ENCODE data around the gene SYT12. TPM values are rescaled to one million over a fixed set of nuclear protein-coding genes. Genes with fewer than 3 reads are reported as not detected.

SYT12 gene
- polyA plus RNA-seq, 1 donor from 2014 or later, result 2.3 TPM

DNA sequence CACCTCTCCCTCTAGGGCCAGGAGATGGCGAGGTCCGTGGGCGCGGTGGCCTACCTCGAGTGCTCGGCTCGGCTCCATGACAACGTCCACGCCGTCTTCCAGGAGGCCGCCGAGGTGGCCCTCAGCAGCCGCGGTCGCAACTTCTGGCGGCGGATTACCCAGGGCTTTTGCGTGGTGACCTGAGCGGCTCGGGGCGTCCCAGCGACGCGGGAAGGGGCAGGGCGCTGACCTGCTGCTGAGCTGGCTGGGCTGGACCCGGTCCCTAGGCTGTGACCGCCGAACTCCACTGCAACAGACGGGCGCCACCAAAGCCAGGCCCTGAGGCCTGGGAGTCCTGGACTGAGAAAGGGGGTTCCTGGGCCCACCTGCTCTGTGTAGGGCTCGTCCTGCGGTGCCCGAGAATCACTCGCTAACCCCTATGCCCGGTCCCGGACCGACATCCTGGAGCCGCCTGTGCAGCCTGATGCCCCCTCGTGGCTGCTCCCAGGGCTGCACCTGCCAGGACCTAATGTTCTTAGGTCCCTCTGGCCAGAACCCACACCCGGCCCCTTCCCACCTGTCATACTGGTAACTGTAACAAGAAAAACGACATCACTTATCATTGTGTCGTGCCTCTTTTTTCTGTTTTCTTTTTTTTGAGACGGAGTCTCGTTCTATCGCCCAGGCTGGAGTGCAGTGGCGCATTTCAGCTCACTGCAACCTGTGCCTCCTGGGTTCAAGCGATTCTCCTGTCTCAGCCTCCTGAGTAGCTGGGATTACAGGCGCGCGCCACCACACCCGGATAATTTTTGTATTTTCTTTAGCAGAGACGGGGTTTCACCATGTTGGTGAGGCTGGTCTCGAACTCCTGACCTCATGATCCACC lies 48.7 kb downstream of the SYT12 start:
- Histone ChIP-seq H3K27ac (ENCODE audit: low read length) (no peak overlapping the region), H3K9me3 (ENCODE audit: low read length) (no peaks in the 10 kb centered on the region), H4K20me1 (ENCODE audit: insufficient read depth) (no peaks in the 10 kb centered on the region), H3K4me3 (ENCODE audit: low read length) (no peak overlapping the region), H3K9me2 (ENCODE audit: insufficient read depth, low read length) (no peaks in the 10 kb centered on the region), H3K4me2 (ENCODE audit: low read length) (no peak overlapping the region), H3K27me3 (ENCODE audit: insufficient read depth, low read depth, low read length) (no peaks in the 10 kb centered on the region), H3K79me2 (replicated peaks; ENCODE audit: insufficient read depth, low read length) (no peaks in the 10 kb centered on the region), H3K9ac (ENCODE audit: low read length) (no peak overlapping the region), H3K36me3 (ENCODE audit: insufficient read depth, low read length) (no peaks in the 10 kb centered on the region), H3F3A (ENCODE audit: insufficient read depth, low read length, poor library complexity, severe bottlenecking) (no peaks in the 10 kb centered on the region), H2AFZ (ENCODE audit: low read depth, low read length) (no peak overlapping the region)
- TF ChIP-seq, protein P1, sequence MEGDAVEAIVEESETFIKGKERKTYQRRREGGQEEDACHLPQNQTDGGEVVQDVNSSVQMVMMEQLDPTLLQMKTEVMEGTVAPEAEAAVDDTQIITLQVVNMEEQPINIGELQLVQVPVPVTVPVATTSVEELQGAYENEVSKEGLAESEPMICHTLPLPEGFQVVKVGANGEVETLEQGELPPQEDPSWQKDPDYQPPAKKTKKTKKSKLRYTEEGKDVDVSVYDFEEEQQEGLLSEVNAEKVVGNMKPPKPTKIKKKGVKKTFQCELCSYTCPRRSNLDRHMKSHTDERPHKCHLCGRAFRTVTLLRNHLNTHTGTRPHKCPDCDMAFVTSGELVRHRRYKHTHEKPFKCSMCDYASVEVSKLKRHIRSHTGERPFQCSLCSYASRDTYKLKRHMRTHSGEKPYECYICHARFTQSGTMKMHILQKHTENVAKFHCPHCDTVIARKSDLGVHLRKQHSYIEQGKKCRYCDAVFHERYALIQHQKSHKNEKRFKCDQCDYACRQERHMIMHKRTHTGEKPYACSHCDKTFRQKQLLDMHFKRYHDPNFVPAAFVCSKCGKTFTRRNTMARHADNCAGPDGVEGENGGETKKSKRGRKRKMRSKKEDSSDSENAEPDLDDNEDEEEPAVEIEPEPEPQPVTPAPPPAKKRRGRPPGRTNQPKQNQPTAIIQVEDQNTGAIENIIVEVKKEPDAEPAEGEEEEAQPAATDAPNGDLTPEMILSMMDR (IDR thresholded peaks at IDR 0.05; ENCODE audit: poor library complexity, severe bottlenecking), result peak; percentile 34
- TF ChIP-seq SMC3 (conservative IDR thresholded peaks at IDR 0.05; ENCODE audit: poor library complexity), result no peak

DNA sequence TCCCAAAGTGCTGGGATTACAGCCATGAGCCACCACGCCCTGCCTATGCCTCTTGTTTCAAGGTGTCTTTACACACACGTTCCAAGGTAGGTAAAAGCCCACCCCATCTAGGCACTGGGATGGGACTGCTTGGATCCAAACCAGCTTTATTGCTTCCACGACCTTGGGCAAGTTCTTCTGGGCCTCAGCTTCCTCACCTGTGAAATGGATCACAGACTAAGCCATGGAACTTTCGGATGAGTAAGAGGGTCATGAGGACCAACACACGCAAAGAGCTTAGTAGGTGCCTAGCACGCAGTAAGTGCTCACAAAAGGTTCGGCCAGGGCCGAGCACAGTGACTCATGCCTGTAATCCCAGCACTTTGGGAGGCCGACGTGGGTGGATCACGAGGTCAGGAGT lies 49.4 kb downstream of the SYT12 start:
- H3K4me2 ChIP-seq (ENCODE audit: low read length), result no peak overlapping the region
- TF ChIP-seq MXI1 (conservative IDR thresholded peaks at IDR 0.05; ENCODE audit: poor library complexity, severe bottlenecking) (no peak), TAF1 (IDR thresholded peaks at IDR 0.05; ENCODE audit: low read depth) (no peak), EP300 (conservative IDR thresholded peaks at IDR 0.05; ENCODE audit: poor library complexity, severe bottlenecking) (no peak), POLR2AphosphoS5 (IDR thresholded peaks at IDR 0.05) (no peak), RAD21 (conservative IDR thresholded peaks at IDR 0.05) (no peak), SMC3 (conservative IDR thresholded peaks at IDR 0.05; ENCODE audit: poor library complexity) (no peak), EZH2 (IDR thresholded peaks at IDR 0.05; ENCODE audit: borderline replicate concordance, insufficient read depth, low read length, poor library complexity, severe bottlenecking) (no peak)
- TF ChIP-seq, protein P2, sequence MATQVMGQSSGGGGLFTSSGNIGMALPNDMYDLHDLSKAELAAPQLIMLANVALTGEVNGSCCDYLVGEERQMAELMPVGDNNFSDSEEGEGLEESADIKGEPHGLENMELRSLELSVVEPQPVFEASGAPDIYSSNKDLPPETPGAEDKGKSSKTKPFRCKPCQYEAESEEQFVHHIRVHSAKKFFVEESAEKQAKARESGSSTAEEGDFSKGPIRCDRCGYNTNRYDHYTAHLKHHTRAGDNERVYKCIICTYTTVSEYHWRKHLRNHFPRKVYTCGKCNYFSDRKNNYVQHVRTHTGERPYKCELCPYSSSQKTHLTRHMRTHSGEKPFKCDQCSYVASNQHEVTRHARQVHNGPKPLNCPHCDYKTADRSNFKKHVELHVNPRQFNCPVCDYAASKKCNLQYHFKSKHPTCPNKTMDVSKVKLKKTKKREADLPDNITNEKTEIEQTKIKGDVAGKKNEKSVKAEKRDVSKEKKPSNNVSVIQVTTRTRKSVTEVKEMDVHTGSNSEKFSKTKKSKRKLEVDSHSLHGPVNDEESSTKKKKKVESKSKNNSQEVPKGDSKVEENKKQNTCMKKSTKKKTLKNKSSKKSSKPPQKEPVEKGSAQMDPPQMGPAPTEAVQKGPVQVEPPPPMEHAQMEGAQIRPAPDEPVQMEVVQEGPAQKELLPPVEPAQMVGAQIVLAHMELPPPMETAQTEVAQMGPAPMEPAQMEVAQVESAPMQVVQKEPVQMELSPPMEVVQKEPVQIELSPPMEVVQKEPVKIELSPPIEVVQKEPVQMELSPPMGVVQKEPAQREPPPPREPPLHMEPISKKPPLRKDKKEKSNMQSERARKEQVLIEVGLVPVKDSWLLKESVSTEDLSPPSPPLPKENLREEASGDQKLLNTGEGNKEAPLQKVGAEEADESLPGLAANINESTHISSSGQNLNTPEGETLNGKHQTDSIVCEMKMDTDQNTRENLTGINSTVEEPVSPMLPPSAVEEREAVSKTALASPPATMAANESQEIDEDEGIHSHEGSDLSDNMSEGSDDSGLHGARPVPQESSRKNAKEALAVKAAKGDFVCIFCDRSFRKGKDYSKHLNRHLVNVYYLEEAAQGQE (IDR thresholded peaks at IDR 0.05; ENCODE audit: borderline replicate concordance), result no peak
- TF ChIP-seq, protein P1 (IDR thresholded peaks at IDR 0.05; ENCODE audit: poor library complexity, severe bottlenecking), result no peak
- H3K36me3 ChIP-seq (ENCODE audit: insufficient read depth, low read length), result no peaks in the 10 kb centered on the region
- H3K9me3 ChIP-seq (ENCODE audit: low read length), result no peaks in the 10 kb centered on the region
- no peaks in the 10 kb centered on the region for H4K20me1 ChIP-seq (ENCODE audit: insufficient read depth)
- no peaks in the 10 kb centered on the region for H3K27me3 ChIP-seq (ENCODE audit: insufficient read depth, low read depth, low read length)
- H3K9me2 ChIP-seq (ENCODE audit: insufficient read depth, low read length), result no peaks in the 10 kb centered on the region
- no peak overlapping the region for H3K27ac ChIP-seq (ENCODE audit: low read length)
- H3K9ac ChIP-seq (ENCODE audit: low read length), result no peak overlapping the region
- H3F3A ChIP-seq (ENCODE audit: insufficient read depth, low read length, poor library complexity, severe bottlenecking), result no peaks in the 10 kb centered on the region
- H3K4me3 ChIP-seq (ENCODE audit: low read length), result no peak overlapping the region
- no peaks in the 10 kb centered on the region for H3K79me2 ChIP-seq (replicated peaks; ENCODE audit: insufficient read depth, low read length)
- no peak overlapping the region for H2AFZ ChIP-seq (ENCODE audit: low read depth, low read length)

Measured in neural cell (in vitro differentiated cells).